Measurements from ENCODE around the gene DZIP1.

DNA sequence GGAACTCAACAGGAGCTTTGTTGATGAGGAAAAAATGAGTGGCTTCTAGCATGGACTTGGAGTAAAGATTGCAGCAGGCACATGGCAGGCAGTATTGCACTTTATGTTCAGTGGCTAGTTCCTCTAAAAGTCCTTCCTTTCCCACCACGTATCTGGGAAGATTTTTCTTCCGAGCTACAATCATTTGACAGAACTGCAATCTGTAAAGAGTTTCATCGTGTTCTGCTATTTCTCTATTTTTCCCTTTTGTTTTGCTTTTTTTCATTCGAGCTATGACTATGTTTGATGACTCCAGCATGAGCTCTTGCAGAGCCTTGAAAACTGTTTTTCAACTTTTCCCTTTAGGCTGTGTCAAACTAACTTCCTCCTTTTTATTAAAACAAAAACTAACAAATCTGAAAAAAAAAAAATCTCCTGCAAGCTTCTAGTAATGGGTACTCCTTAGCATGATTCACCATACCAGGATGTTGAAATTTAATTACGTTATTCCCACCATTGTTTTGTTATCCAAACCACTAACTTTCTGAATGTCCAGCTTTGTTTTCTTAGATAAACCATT, 79.7 kb downstream of the DZIP1 start:
- TF ChIP-seq HOXA7 (CRISPR knock-in tag; IDR thresholded peaks at IDR 0.05) (no peak), FOSL2 (IDR thresholded peaks at IDR 0.05) (no peak), FOSL2 (CRISPR knock-in tag; IDR thresholded peaks at IDR 0.05) (no peak), NPAS2 (CRISPR knock-in tag; IDR thresholded peaks at IDR 0.05; ENCODE audit: borderline replicate concordance) (no peak), POLR2A (IDR thresholded peaks at IDR 0.05; ENCODE audit: low read length) (no peak), RNF2 (IDR thresholded peaks at IDR 0.05; ENCODE audit: borderline replicate concordance, low read depth) (no peak), E2F6 (IDR thresholded peaks at IDR 0.05; ENCODE audit: borderline replicate concordance, low read depth) (no peak)
- TF ChIP-seq, protein P1, sequence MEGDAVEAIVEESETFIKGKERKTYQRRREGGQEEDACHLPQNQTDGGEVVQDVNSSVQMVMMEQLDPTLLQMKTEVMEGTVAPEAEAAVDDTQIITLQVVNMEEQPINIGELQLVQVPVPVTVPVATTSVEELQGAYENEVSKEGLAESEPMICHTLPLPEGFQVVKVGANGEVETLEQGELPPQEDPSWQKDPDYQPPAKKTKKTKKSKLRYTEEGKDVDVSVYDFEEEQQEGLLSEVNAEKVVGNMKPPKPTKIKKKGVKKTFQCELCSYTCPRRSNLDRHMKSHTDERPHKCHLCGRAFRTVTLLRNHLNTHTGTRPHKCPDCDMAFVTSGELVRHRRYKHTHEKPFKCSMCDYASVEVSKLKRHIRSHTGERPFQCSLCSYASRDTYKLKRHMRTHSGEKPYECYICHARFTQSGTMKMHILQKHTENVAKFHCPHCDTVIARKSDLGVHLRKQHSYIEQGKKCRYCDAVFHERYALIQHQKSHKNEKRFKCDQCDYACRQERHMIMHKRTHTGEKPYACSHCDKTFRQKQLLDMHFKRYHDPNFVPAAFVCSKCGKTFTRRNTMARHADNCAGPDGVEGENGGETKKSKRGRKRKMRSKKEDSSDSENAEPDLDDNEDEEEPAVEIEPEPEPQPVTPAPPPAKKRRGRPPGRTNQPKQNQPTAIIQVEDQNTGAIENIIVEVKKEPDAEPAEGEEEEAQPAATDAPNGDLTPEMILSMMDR (IDR thresholded peaks at IDR 0.05), result no peak

Data from A549 (cell line).